Fibroblast of pulmonary artery (primary cell): Measurements from ENCODE around the gene TCERG1L.

Experiments
- DNase-seq: peaks from one replicate; pipeline ENCODE4 v3.0.0-alpha.2; 2010; ENCODE audit warnings: low read depth
- H3K4me3 ChIP-seq: replicated peaks from 2 replicates; pipeline ENCODE4 v1.5.1; 2011; ENCODE audit warnings: low read depth, mild to moderate bottlenecking, control low read depth, low read length, moderate library complexity
- CTCF ChIP-seq: IDR thresholded peaks from 2 replicates; pipeline ENCODE4 v1.5.1; 2011; ENCODE audit warnings: mild to moderate bottlenecking, control low read depth, low read length, inconsistent platforms; ENCODE audit errors: missing control alignments

TCERG1L gene

GRCh38 chr10:131056781-131057180 is 254.7 kb downstream of the TCERG1L start:
- no peak for TF ChIP-seq CTCF
- H3K4me3 ChIP-seq, result no peak overlapping the region
- DNase-seq, result no peak

- no peak for TF ChIP-seq CTCF
- DNase-seq, result no peak
- H3K4me3 ChIP-seq, result no peak overlapping the region
Measured at GRCh38 chr10:131056091-131056579, 255.4 kb downstream of the TCERG1L start.

GRCh38 chr10:131055437-131055836 is 256.1 kb downstream of the TCERG1L start:
- no peak for TF ChIP-seq CTCF
- no peak overlapping the region for H3K4me3 ChIP-seq
- DNase-seq, result no peak

- TF ChIP-seq CTCF, result no peak
- no peak for DNase-seq
- no peak overlapping the region for H3K4me3 ChIP-seq
Measured at GRCh38 chr10:131053192-131053591, 258.3 kb downstream of the TCERG1L start.

GRCh38 chr10:131050162-131050766 is 261.3 kb downstream of the TCERG1L start:
- TF ChIP-seq CTCF, result no peak
- no peak overlapping the region for H3K4me3 ChIP-seq
- no peak for DNase-seq

GRCh38 chr10:131049016-131049415 is 262.5 kb downstream of the TCERG1L start:
- DNase-seq, result no peak
- TF ChIP-seq CTCF, result no peak
- H3K4me3 ChIP-seq, result no peak overlapping the region

GRCh38 chr10:131048606-131049005 is 262.9 kb downstream of the TCERG1L start:
- no peak overlapping the region for H3K4me3 ChIP-seq
- TF ChIP-seq CTCF, result no peak
- no peak for DNase-seq
